Measurements from ENCODE around the gene PTBP1. TPM values are rescaled to one million over a fixed set of nuclear protein-coding genes. Genes with fewer than 3 reads are reported as not detected.

PTBP1 gene
- total RNA-seq, 2 experiments from 2014 or later, result 315 to 479 TPM

DNA sequence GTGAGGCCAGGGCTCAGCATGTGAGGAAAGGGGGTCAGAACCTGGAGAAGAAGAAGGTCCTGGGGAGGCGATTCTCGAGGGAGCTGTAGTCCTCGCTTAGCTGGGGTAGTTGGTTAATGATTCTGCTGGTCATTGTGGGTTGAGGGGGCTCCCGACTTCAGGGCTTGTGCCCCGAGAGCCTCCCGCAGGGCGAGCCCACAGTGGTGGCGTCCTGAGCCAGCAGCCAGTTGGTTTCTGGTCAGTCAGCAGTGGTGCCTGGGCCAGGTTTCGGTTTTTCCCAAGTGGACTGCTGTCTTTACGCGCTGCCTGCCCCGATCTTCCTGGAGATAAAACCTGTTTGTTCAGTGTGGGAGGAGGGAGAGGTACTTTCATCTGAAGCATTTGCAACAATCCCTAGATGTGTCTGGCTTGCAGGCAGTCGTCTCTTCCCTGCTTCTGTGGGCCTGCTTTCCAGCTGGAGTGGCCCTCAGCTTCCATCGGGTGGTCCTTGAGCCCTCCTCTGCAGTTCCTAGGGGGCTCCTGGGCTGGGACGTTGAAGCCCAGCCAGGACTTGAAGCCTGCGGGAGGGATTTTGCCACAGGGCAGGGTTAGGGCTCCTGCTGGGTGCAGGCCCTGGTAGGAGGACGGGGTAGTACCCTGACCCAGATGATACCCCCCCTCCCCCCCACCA, 3.2 kb downstream of the PTBP1 start:
- Histone ChIP-seq H3K4me2 (ENCODE audit: low read length) (peak overlapping the region; percentile 94), H3K27ac (ENCODE audit: low read depth, low read length, poor library complexity, severe bottlenecking) (no peak overlapping the region)
- TF ChIP-seq CTCF (conservative IDR thresholded peaks at IDR 0.05; ENCODE audit: low read length) (no peak), EZH2phosphoT487 (IDR thresholded peaks at IDR 0.05; ENCODE audit: borderline replicate concordance, low read depth, low read length) (no peak)

GRCh38 chr19:801030-801860, 4.0 kb downstream of the PTBP1 start:
- no peak for DNase-seq (ENCODE audit: low spot score)
- no peak overlapping the region for H3K27ac ChIP-seq (ENCODE audit: low read depth, low read length, poor library complexity, severe bottlenecking)
- no TSS peak for BruUV-seq (replicated peaks)
- intact Hi-C loops (cut with micrococcal nuclease; ENCODE audit: unreplicated experiment), result no loop called here
- peaks cover 60% of the 10 kb centered on the region for H3K79me2 ChIP-seq (ENCODE audit: insufficient read depth, low read depth, low read length)
- H3K4me2 ChIP-seq (ENCODE audit: low read length), result no peak overlapping the region
- no peaks in the 10 kb centered on the region for H3K9me2 ChIP-seq (ENCODE audit: insufficient read depth, low read length)
- peaks cover 84% of the 10 kb centered on the region for H3K36me3 ChIP-seq (ENCODE audit: insufficient read depth, low read length)
- ChIA-PET CTCF (ENCODE audit: unreplicated experiment) (no interaction called here), POLR2A (interaction anchor here (0.6 kb wide), 2 partner anchors 41 to 189 kb away, joined by 3 to 6 read pairs; no protein-coding TSS in a partner anchor)
- H2AFZ ChIP-seq (ENCODE audit: low read length), result no peak overlapping the region
- no peak for TF ChIP-seq CTCF (conservative IDR thresholded peaks at IDR 0.05; ENCODE audit: low read length)
- TF ChIP-seq EZH2phosphoT487 (IDR thresholded peaks at IDR 0.05; ENCODE audit: borderline replicate concordance, low read depth, low read length), result no peak
- no peaks in the 10 kb centered on the region for H3K9me3 ChIP-seq (ENCODE audit: low read length)
- peaks cover 47% of the 10 kb centered on the region for H4K20me1 ChIP-seq (ENCODE audit: insufficient read depth, low read length)
- no peak overlapping the region for H3K4me3 ChIP-seq (ENCODE audit: low read depth, low read length, poor library complexity, severe bottlenecking)
- peaks cover 19% of the 10 kb centered on the region for H3K4me1 ChIP-seq (ENCODE audit: insufficient read depth, low read length, poor library complexity, severe bottlenecking)

More for the DNA sequence above, 3.2 kb downstream of the PTBP1 start:
- peaks cover 60% of the 10 kb centered on the region for H3K79me2 ChIP-seq (ENCODE audit: insufficient read depth, low read depth, low read length)
- CTCF ChIA-PET (ENCODE audit: unreplicated experiment), result no interaction called here
- H3K9me3 ChIP-seq (ENCODE audit: low read length), result no peaks in the 10 kb centered on the region
- H3K36me3 ChIP-seq (ENCODE audit: insufficient read depth, low read length), result peaks cover 76% of the 10 kb centered on the region
- POLR2A ChIA-PET, result interaction anchor here (0.6 kb wide), 1 partner anchor 190 kb away, joined by 3 read pairs; no protein-coding TSS in a partner anchor
- no peak overlapping the region for H2AFZ ChIP-seq (ENCODE audit: low read length)
- no peak for DNase-seq (ENCODE audit: low spot score)
- no peaks in the 10 kb centered on the region for H3K9me2 ChIP-seq (ENCODE audit: insufficient read depth, low read length)
- intact Hi-C loops (cut with micrococcal nuclease; ENCODE audit: unreplicated experiment), result no loop called here
- peaks cover 47% of the 10 kb centered on the region for H4K20me1 ChIP-seq (ENCODE audit: insufficient read depth, low read length)
- peaks cover 21% of the 10 kb centered on the region for H3K4me1 ChIP-seq (ENCODE audit: insufficient read depth, low read length, poor library complexity, severe bottlenecking)
- no peak overlapping the region for H3K4me3 ChIP-seq (ENCODE audit: low read depth, low read length, poor library complexity, severe bottlenecking)
- BruUV-seq (replicated peaks), result no TSS peak

All from OCI-LY7 (cell line).